Adipocyte (in vitro differentiated cells): Measurements from ENCODE around the gene AKR7A2.

Source experiments
- DNase-seq: peaks from one replicate; pipeline ENCODE4 v3.0.0-alpha.2; 2015; ENCODE audit warnings: low read depth
- H3K27me3 ChIP-seq: replicated peaks from 2 replicates; pipeline ENCODE4 v1.7.0; 2013; ENCODE audit warnings: mild to moderate bottlenecking, low read length, moderate library complexity; ENCODE audit not compliant: control insufficient read depth, insufficient read depth
- H3K36me3 ChIP-seq: 2 replicates; pipeline ENCODE4 v1.7.0; 2013; ENCODE audit warnings: low read length, mild to moderate bottlenecking, moderate library complexity; ENCODE audit not compliant: control insufficient read depth, insufficient read depth, severe bottlenecking
- H3K4me1 ChIP-seq: 2 replicates; pipeline ENCODE4 v1.7.0; 2013; ENCODE audit warnings: mild to moderate bottlenecking, low read length, moderate library complexity; ENCODE audit not compliant: control insufficient read depth, insufficient read depth
- H3K4me3 ChIP-seq: 2 replicates; pipeline ENCODE4 v1.7.0; 2013; ENCODE audit warnings: mild to moderate bottlenecking, low read length, moderate library complexity
- H3K9ac ChIP-seq: 2 replicates; pipeline ENCODE4 v1.7.0; 2013; ENCODE audit warnings: mild to moderate bottlenecking, low read length, moderate library complexity
- H3K9me3 ChIP-seq: 2 replicates; pipeline ENCODE4 v1.7.0; 2013; ENCODE audit warnings: mild to moderate bottlenecking, low read length, moderate library complexity; ENCODE audit not compliant: control insufficient read depth

Gene AKR7A2

GRCh38 chr1:19330449-19331135 lies 18.6 kb upstream of the AKR7A2 start:
- Histone ChIP-seq H3K4me3 (no peak overlapping the region), H3K4me1 (no peaks in the 10 kb centered on the region), H3K9ac (no peak overlapping the region), H3K36me3 (peaks cover 42% of the 10 kb centered on the region), H3K27me3 (no peaks in the 10 kb centered on the region), H3K9me3 (no peaks in the 10 kb centered on the region)
- no peak for DNase-seq

DNA sequence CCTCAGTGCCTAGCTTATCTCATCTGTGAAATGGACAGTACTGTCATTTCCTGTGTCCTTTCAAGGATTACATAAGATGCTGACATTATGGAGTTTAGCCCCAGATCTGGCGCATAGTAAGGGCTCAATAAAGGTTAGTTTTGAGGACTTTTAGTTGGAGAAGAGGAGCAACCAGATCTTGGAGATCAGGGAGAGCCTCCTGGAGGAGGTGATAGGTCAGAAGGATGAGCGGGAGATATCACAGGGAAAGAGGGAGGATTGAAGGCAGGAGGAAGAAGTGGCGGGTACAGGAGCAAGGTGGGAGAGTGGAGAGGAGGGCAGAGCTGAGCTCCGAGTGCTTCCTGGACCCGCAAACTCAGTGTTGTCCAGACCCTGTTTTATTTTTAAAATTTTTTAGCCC lies 17.7 kb upstream of the AKR7A2 start:
- Histone ChIP-seq H3K27me3 (no peaks in the 10 kb centered on the region), H3K4me3 (no peak overlapping the region), H3K9me3 (no peaks in the 10 kb centered on the region), H3K4me1 (no peaks in the 10 kb centered on the region), H3K36me3 (peaks cover 50% of the 10 kb centered on the region), H3K9ac (no peak overlapping the region)
- no peak for DNase-seq

- Histone ChIP-seq H3K4me3 (no peak overlapping the region), H3K27me3 (no peaks in the 10 kb centered on the region), H3K9ac (no peak overlapping the region), H3K4me1 (no peaks in the 10 kb centered on the region), H3K9me3 (no peaks in the 10 kb centered on the region), H3K36me3 (peaks cover 54% of the 10 kb centered on the region)
- DNase-seq, result no peak
Measured at GRCh38 chr1:19329188-19329587, 17.2 kb upstream of the AKR7A2 start.

DNA sequence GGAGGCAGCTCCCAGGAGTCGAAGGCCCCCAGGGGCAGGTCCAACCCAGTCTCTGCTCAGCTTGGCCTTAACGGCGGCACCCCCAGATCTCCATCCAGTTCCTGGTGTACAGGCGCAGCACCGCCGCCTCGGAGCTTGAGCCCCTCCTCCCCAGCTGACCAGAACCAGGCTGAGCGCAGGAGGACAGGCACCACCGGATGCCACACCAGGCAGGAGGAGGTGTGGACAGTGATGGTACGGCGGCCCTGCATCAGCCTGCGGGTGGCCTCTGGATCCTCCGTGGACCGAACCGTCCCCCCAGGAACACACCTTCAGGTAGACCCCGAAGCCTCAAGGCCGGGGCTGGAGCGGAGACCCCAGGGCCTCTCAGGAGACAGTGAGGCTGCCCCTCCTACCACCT lies 16.5 kb upstream of the AKR7A2 start:
- Histone ChIP-seq H3K4me3 (no peak overlapping the region), H3K36me3 (peaks cover 61% of the 10 kb centered on the region), H3K9ac (no peak overlapping the region), H3K4me1 (no peaks in the 10 kb centered on the region), H3K9me3 (no peaks in the 10 kb centered on the region), H3K27me3 (no peaks in the 10 kb centered on the region)
- DNase-seq, result no peak

DNA sequence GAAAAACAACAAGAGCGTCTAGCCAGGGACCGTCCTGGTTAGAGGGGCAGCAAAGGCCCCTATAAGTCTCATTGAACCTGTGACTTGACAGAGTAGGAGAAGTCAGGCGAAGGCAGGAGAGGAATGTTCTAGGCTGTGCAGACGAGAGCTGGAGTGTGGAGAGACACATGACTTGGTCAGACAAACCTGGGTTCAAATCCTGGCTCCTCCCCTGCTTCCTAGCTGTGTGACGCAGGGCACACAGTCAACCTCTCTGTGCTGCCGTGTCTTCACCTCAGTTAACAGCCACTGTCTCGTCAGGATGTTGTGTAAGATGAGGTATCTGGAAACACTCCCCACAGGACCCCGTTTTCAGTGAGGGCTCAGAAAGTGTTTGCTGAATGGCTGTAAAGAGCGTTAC lies 15.8 kb upstream of the AKR7A2 start:
- Histone ChIP-seq H3K36me3 (peaks cover 61% of the 10 kb centered on the region), H3K4me3 (no peak overlapping the region), H3K9ac (no peak overlapping the region), H3K4me1 (no peaks in the 10 kb centered on the region), H3K9me3 (no peaks in the 10 kb centered on the region), H3K27me3 (no peaks in the 10 kb centered on the region)
- DNase-seq, result no peak

- peaks cover 61% of the 10 kb centered on the region for H3K36me3 ChIP-seq
- no peaks in the 10 kb centered on the region for H3K4me1 ChIP-seq
- no peak for DNase-seq
- no peak overlapping the region for H3K9ac ChIP-seq
- no peaks in the 10 kb centered on the region for H3K27me3 ChIP-seq
- no peaks in the 10 kb centered on the region for H3K9me3 ChIP-seq
- no peak overlapping the region for H3K4me3 ChIP-seq
Measured at GRCh38 chr1:19327301-19327700, 15.4 kb upstream of the AKR7A2 start.

- Histone ChIP-seq H3K9me3 (no peaks in the 10 kb centered on the region), H3K9ac (no peak overlapping the region), H3K4me1 (no peaks in the 10 kb centered on the region), H3K4me3 (no peak overlapping the region), H3K27me3 (no peaks in the 10 kb centered on the region), H3K36me3 (peaks cover 65% of the 10 kb centered on the region)
- DNase-seq, result no peak
Measured at GRCh38 chr1:19326748-19327065, 14.8 kb upstream of the AKR7A2 start.

DNA sequence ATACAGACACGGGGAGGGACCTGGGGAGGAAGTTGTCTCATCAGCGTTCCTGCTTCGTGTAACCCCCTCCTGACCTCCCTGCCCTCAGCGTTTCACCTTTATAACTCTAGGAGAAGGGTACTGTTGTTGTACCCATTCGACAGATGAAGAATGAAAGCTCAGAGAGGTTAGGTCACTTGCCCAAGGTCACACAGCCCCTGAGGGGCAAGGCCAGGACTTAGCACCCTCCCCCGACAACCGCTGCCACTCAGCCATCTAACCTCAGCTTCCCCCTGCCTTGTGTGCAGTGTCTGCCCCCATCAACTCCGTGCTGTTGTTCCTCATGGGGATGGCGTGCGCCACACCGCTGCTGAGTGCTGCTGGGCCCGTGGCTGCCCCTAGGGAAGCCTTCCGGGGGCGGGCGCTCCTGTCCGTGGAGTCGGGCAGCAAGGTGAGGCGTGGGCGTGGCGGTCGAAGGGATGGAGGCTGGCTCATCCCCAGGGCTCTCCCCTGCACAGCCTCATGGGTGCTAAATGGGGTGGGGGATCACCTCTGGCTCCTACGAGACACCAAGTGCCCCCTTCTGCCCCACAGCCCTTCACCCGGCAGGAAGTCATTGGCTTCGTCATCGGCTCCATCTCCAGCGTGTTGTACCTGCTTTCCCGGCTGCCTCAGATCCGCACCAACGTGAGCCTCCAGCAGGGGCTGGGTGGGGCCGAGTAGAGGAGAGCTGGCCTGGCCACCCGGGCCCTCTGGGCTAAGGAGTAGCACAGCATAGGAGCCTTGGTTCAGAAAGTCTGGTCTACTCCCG lies 14.2 kb upstream of the AKR7A2 start:
- no peak for DNase-seq
- no peak overlapping the region for H3K4me3 ChIP-seq
- H3K36me3 ChIP-seq, result peaks cover 70% of the 10 kb centered on the region
- no peaks in the 10 kb centered on the region for H3K27me3 ChIP-seq
- H3K4me1 ChIP-seq, result no peaks in the 10 kb centered on the region
- H3K9ac ChIP-seq, result no peak overlapping the region
- H3K9me3 ChIP-seq, result no peaks in the 10 kb centered on the region

GRCh38 chr1:19325368-19325957 lies 13.5 kb upstream of the AKR7A2 start:
- H3K4me3 ChIP-seq, result no peak overlapping the region
- H3K36me3 ChIP-seq, result peaks cover 70% of the 10 kb centered on the region
- no peaks in the 10 kb centered on the region for H3K4me1 ChIP-seq
- H3K9me3 ChIP-seq, result no peaks in the 10 kb centered on the region
- no peak overlapping the region for H3K9ac ChIP-seq
- H3K27me3 ChIP-seq, result no peaks in the 10 kb centered on the region
- no peak for DNase-seq

DNA sequence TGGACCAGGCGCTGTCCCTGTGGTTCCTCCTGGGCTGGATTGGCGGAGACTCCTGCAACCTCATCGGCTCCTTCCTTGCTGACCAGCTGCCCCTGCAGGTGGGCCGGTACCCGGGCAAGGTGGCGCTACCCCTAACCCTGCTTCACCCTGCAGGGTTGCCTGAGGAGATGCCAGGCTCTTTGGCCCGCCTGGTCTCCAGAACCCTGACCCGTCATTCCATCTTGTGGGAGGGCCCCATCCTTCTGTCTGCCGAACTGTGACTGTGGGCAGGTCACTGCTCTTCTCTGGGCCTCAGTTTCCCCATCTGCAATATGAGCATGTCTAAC lies 12.7 kb upstream of the AKR7A2 start:
- Histone ChIP-seq H3K9ac (no peak overlapping the region), H3K9me3 (no peaks in the 10 kb centered on the region), H3K4me3 (no peak overlapping the region), H3K4me1 (no peaks in the 10 kb centered on the region), H3K36me3 (peaks cover 65% of the 10 kb centered on the region), H3K27me3 (no peaks in the 10 kb centered on the region)
- no peak for DNase-seq

GRCh38 chr1:19323987-19324664 lies 12.2 kb upstream of the AKR7A2 start:
- Histone ChIP-seq H3K27me3 (no peaks in the 10 kb centered on the region), H3K9ac (no peak overlapping the region), H3K4me3 (no peak overlapping the region), H3K4me1 (no peaks in the 10 kb centered on the region), H3K9me3 (no peaks in the 10 kb centered on the region), H3K36me3 (peaks cover 67% of the 10 kb centered on the region)
- DNase-seq, result no peak
